SH-SY5Y (cell line): ENCODE data around the gene PDS5A.

Experiments
- GATA2 ChIP-seq: IDR thresholded peaks from 2 replicates; pipeline ENCODE4 v1.6.1; 2011; ENCODE audit warnings: mild to moderate bottlenecking, low read depth, low read length
- GATA3 ChIP-seq: IDR thresholded peaks from 2 replicates; pipeline ENCODE4 v1.6.1; 2011; ENCODE audit warnings: low read depth, mild to moderate bottlenecking, low read length, moderate library complexity

GRCh38 chr4:39865280-39865679 is 112.4 kb downstream of the PDS5A start:
- TF ChIP-seq GATA3 (no peak), GATA2 (no peak)
